ENCODE measurements around the gene PTPRF.

DNA sequence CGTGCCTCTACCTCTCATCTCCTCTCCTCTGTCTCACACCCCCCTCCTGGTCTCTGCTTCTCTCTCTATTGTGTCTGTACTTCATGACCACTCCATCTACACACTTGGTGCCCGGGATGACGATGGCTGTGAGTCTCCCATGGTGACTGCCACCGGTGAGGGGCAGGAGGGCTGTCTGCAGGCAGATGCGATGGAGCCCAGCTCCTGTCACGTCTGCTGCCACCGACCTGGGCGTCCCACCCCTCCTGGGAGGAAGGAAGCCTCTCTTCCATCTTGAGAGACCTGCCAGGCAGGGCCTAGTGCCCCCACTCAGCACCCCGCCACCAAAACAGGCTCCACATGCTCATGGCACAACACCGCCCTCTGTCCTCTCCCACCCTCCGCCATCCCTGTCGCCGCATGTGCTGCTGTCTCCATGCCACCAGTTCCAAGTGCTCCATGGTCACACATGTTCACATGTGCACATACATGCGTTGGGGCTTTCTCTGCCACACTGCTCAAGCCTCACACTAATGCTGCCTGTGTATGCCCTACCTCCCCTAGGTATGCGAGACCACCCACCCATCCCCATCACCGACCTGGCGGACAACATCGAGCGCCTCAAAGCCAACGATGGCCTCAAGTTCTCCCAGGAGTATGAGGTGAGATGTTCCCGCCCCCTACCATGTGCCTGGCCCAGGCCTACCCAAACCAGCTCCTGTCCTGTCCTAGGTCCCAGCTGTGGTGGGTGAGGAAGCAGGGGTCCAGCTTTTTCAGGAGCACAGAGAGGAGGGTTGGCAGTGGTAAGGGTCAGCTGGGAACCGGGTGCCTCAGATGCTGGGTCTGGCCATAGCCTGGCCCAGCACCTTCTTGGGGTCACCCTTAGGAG is 82.6 kb downstream of the PTPRF start:
- TF ChIP-seq, protein P1, sequence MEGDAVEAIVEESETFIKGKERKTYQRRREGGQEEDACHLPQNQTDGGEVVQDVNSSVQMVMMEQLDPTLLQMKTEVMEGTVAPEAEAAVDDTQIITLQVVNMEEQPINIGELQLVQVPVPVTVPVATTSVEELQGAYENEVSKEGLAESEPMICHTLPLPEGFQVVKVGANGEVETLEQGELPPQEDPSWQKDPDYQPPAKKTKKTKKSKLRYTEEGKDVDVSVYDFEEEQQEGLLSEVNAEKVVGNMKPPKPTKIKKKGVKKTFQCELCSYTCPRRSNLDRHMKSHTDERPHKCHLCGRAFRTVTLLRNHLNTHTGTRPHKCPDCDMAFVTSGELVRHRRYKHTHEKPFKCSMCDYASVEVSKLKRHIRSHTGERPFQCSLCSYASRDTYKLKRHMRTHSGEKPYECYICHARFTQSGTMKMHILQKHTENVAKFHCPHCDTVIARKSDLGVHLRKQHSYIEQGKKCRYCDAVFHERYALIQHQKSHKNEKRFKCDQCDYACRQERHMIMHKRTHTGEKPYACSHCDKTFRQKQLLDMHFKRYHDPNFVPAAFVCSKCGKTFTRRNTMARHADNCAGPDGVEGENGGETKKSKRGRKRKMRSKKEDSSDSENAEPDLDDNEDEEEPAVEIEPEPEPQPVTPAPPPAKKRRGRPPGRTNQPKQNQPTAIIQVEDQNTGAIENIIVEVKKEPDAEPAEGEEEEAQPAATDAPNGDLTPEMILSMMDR (IDR thresholded peaks at IDR 0.05; ENCODE audit: low read depth, low read length) = no peak
- no peak for TF ChIP-seq EZH2phosphoT487 (IDR thresholded peaks at IDR 0.05; ENCODE audit: low read depth)

All from OCI-LY3 (cell line).